Effector memory CD4-positive, alpha-beta T cell (primary cell): Measurements from ENCODE around the gene CTNNBL1.

ENCODE experiments used
- DNase-seq, 3 donors: peaks; one replicate each; pipeline ENCODE4 v3.0.0-alpha.2; 2020
- H3K27ac ChIP-seq: 2 replicates; pipeline ENCODE4 v1.7.0; 2013; ENCODE audit warnings: mild to moderate bottlenecking, low read length, moderate library complexity; ENCODE audit not compliant: insufficient read depth, poor library complexity, severe bottlenecking
- H3K27me3 ChIP-seq: replicated peaks from 2 replicates; pipeline ENCODE4 v1.7.0; 2013; ENCODE audit warnings: mild to moderate bottlenecking, low read length; ENCODE audit not compliant: insufficient read depth, control insufficient read depth, poor library complexity, severe bottlenecking
- H3K36me3 ChIP-seq: 2 replicates; pipeline ENCODE4 v1.7.0; 2013; ENCODE audit warnings: mild to moderate bottlenecking, low read length, moderate library complexity; ENCODE audit not compliant: control insufficient read depth, insufficient read depth
- H3K4me1 ChIP-seq: 2 replicates; pipeline ENCODE4 v1.7.0; 2013; ENCODE audit warnings: low read length, mild to moderate bottlenecking; ENCODE audit not compliant: control insufficient read depth, insufficient read depth, poor library complexity, severe bottlenecking
- H3K4me3 ChIP-seq: 2 replicates; pipeline ENCODE4 v1.7.0; 2013; ENCODE audit warnings: low read length, low read depth, mild to moderate bottlenecking; ENCODE audit not compliant: insufficient read depth, poor library complexity, severe bottlenecking
- H3K9me3 ChIP-seq: 2 replicates; pipeline ENCODE4 v1.7.0; 2013; ENCODE audit warnings: mild to moderate bottlenecking, low read length, moderate library complexity; ENCODE audit not compliant: control insufficient read depth

Gene CTNNBL1

GRCh38 chr20:37878835-37879599 is 185.2 kb downstream of the CTNNBL1 start:
- Histone ChIP-seq H3K27ac (no peak overlapping the region), H3K27me3 (no peaks in the 10 kb centered on the region), H3K4me1 (no peaks in the 10 kb centered on the region), H3K36me3 (no peaks in the 10 kb centered on the region), H3K9me3 (no peaks in the 10 kb centered on the region), H3K4me3 (no peak overlapping the region)
- DNase-seq: no peak

GRCh38 chr20:37879843-37880242 is 186.0 kb downstream of the CTNNBL1 start:
- no peaks in the 10 kb centered on the region for H3K36me3 ChIP-seq
- H3K4me3 ChIP-seq: no peak overlapping the region
- H3K27ac ChIP-seq: no peak overlapping the region
- H3K9me3 ChIP-seq: no peaks in the 10 kb centered on the region
- no peaks in the 10 kb centered on the region for H3K27me3 ChIP-seq
- DNase-seq: no peak
- H3K4me1 ChIP-seq: no peaks in the 10 kb centered on the region

GRCh38 chr20:37880726-37881591 is 187.1 kb downstream of the CTNNBL1 start:
- H3K27ac ChIP-seq: no peak overlapping the region
- DNase-seq: no peak
- no peaks in the 10 kb centered on the region for H3K36me3 ChIP-seq
- H3K27me3 ChIP-seq: no peaks in the 10 kb centered on the region
- H3K4me3 ChIP-seq: no peak overlapping the region
- no peaks in the 10 kb centered on the region for H3K4me1 ChIP-seq
- H3K9me3 ChIP-seq: no peaks in the 10 kb centered on the region

- no peak overlapping the region for H3K4me3 ChIP-seq
- no peaks in the 10 kb centered on the region for H3K27me3 ChIP-seq
- no peaks in the 10 kb centered on the region for H3K4me1 ChIP-seq
- H3K36me3 ChIP-seq: no peaks in the 10 kb centered on the region
- no peaks in the 10 kb centered on the region for H3K9me3 ChIP-seq
- DNase-seq: no peak
- H3K27ac ChIP-seq: no peak overlapping the region
These were observed 187.9 kb downstream of the CTNNBL1 start for GRCh38 chr20:37881601-37882343.

- DNase-seq: no peak
- no peaks in the 10 kb centered on the region for H3K4me1 ChIP-seq
- H3K27me3 ChIP-seq: no peaks in the 10 kb centered on the region
- H3K36me3 ChIP-seq: no peaks in the 10 kb centered on the region
- H3K27ac ChIP-seq: no peak overlapping the region
- H3K4me3 ChIP-seq: no peak overlapping the region
- no peaks in the 10 kb centered on the region for H3K9me3 ChIP-seq
These were observed 189.3 kb downstream of the CTNNBL1 start for GRCh38 chr20:37882961-37883712.

GRCh38 chr20:37885042-37885441 is 191.2 kb downstream of the CTNNBL1 start:
- no peak for DNase-seq
- Histone ChIP-seq H3K4me3 (no peak overlapping the region), H3K4me1 (no peaks in the 10 kb centered on the region), H3K27me3 (no peaks in the 10 kb centered on the region), H3K27ac (no peak overlapping the region), H3K36me3 (no peaks in the 10 kb centered on the region), H3K9me3 (no peaks in the 10 kb centered on the region)

GRCh38 chr20:37885593-37886503 is 192.0 kb downstream of the CTNNBL1 start:
- DNase-seq: no peak

GRCh38 chr20:37886851-37887297 is 193.0 kb downstream of the CTNNBL1 start:
- Histone ChIP-seq H3K27ac (no peak overlapping the region), H3K36me3 (no peaks in the 10 kb centered on the region), H3K4me1 (no peaks in the 10 kb centered on the region), H3K27me3 (no peaks in the 10 kb centered on the region), H3K4me3 (no peak overlapping the region), H3K9me3 (no peaks in the 10 kb centered on the region)
- no peak for DNase-seq

More at GRCh38 chr20:37885593-37886503, 192.0 kb downstream of the CTNNBL1 start:
- Histone ChIP-seq H3K9me3 (no peaks in the 10 kb centered on the region), H3K36me3 (no peaks in the 10 kb centered on the region), H3K27ac (no peak overlapping the region), H3K4me3 (no peak overlapping the region), H3K4me1 (no peaks in the 10 kb centered on the region), H3K27me3 (no peaks in the 10 kb centered on the region)

- H3K4me1 ChIP-seq: no peaks in the 10 kb centered on the region
- DNase-seq: no peak
- no peak overlapping the region for H3K4me3 ChIP-seq
- no peak overlapping the region for H3K27ac ChIP-seq
- H3K36me3 ChIP-seq: no peaks in the 10 kb centered on the region
- no peaks in the 10 kb centered on the region for H3K9me3 ChIP-seq
- H3K27me3 ChIP-seq: no peaks in the 10 kb centered on the region
These were observed 194.8 kb downstream of the CTNNBL1 start for GRCh38 chr20:37888641-37889040.
